Activated CD8-positive, alpha-beta memory T cell treated with anti-CD3 and anti-CD28 coated beads, Interleukin-2, amount 50 U/mL, for 4 hours (primary cell): ENCODE measurements around the gene COL26A1.
A peak's percentile ranks its signal among the peaks of the same experiment; 100 is the strongest.
"Not testable (repeated sequence)": the region's sequence is repeated elsewhere in the genome, so short reads cannot be mapped to it uniquely, and the experiment has no call there.

Experiments used
- DNase-seq: peaks from one replicate; pipeline ENCODE4 v3.0.0-alpha.2; 2020

Gene COL26A1

DNA sequence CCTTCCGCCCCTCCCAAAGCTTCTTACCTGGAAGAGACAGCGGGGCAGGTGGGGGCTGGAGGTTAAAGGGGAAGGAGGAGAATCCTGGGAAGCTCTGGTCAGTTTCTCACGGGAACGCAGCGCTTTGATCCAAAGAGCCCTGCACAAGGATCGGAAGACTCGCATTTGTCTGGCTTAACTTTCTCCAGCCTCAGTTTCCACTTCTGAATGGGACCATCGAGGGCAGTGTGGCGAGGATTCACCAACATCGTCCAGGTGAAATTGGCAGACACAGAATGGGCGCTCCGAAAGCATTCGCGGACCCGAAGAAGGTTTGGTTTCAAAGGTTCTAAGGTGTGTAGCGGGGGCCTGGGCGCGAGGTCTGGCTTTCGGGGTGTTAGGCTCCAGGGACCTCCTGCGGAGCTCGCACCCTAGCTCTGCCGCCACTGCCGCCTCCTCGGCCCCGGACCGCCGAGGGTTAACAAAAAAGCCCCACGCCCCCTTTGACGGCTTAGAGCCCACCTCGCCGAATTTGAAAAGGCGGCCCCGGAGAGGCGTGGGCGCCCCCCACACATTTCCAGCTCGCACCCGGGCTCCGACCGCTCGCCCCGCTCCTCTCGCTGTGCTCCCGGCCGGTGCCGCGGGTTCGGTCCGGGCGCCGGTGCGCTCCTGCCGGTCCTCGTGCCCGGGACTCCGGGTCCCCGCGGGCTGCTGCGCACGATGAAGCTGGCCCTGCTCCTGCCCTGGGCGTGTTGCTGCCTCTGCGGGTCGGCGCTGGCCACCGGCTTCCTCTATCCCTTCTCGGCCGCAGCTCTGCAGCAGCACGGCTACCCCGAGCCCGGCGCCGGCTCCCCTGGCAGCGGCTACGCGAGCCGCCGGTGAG is at the start of gene COL26A1:
Gene COL26A1 (plus strand): TSS at position 542 of the 862 bp plus-strand sequence. CDS start 158 bp downstream, at position 700.
- DNase-seq = no peak

- DNase-seq = peak; percentile 47
These were observed 47.3 kb upstream of the COL26A1 start for GRCh38 chr7:101315336-101315735.

DNA sequence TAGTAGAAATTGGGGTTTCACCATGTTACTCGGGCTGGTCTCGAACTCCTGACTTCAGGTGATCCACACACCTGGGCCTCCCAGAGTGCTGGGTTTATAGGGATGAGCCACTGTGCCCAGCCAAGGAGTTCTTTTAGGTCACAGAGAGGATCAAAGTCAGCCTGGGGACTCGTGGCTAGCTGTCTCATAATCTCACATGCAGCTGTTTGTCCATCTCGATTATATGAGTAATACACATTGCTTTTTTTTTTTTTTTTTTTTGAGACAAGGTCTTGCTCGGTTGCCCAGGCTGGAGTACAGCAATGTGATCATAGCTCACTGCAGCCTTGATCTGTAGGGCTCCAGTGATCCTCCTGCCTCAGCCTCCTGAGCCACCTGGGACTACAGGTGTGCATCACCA is 43.3 kb upstream of the COL26A1 start:
- DNase-seq = no peak

DNA sequence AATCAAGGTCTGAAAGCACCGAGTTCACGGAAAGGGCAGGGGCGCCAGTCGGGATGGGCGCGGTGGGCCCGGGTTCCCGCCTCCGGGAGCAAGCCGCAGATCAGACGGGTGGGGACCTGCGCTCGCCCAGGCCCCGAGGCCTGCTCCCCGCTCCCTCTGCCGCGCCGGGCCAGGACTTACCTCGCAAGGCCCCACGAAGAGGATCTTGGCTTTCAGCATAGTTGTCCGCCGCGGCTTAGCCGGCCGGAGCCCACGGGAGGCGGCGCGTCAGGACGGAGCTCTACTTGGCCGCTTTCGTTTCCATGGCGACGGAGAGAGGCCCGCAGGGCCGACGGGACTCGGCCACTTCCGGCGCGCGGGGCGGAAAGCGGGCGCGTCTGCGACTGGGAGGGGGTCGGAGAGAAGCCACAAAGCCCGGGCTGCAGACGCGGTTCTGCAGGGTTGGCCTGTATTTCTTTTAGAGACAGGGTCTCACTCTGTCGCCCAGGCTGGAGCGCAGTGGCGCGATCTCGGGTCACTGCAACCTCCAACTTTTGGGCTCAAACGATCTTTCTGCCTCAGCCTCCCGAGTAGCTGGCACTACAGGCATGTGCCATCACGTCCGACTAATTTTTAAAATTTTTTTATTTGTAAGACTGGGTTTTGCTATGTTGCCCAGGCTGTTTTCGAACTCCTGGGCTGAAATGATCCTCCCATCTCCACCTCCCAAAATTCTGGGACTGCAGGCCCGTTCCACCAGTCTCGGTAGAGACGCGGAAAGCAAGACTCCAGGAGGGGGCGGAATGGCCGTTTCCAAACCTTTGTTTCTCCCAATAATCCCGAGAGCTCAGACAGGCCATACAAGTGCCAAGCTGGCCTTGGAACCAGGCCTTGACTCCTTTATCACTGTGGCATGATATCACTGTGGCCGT is 40.9 kb upstream of the COL26A1 start, which contains the start of gene IFT22:
Gene IFT22 (minus strand): TSS at position 322 of the 911 bp plus-strand sequence. CDS start 103 bp downstream, at position 219.
- DNase-seq = peak; percentile 82

GRCh38 chr7:101328159-101328558 is 34.5 kb upstream of the COL26A1 start:
- DNase-seq = no peak

DNA sequence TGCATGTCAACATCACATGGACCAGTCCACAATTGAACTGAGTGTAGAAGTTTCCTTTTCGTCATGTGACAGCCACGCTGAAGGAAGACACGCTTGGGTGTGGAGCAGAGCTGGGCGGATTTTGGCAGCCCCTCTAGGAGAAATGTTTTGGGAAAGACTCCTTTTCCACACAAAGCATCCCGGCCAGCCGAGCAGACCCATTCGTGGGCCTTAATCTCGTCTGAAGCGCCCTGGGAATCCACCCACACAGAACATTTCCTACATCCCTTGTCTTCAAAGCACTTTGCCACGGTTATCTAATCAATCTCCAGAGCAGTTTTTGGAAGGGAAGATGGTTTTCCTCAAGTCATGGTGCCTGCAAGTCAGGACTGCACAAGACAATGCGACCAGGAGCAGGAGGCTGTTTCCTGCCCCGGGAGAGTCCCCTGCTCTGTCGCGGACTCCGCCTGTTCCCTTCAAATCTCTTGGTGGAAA is 32.6 kb upstream of the COL26A1 start:
- DNase-seq = no peak

- no peak for DNase-seq
These were observed 30.6 kb upstream of the COL26A1 start for GRCh38 chr7:101332026-101332425.

DNA sequence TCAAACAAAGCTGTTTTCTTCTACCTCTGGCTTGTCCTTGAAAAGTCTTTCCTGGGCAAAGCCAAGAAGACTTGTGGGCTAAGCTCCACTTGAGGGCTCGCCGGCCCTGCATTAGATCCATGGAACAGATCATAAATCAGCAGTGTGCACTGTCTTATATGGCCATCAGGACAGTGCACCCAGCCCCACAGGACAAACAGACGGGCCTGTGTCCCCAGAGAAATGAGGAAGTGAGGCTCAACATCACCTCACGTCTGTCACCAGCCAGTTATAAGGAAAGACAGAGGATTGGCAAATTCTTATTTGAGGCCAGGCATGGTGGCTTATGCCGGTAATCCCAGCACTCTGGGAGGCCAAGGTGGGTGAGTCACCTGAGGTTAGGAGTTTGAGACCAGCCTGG is 28.8 kb upstream of the COL26A1 start:
- no peak for DNase-seq

- no peak for DNase-seq
These were observed 22.3 kb upstream of the COL26A1 start for GRCh38 chr7:101340379-101340778.

- no peak for DNase-seq
These were observed 19.8 kb upstream of the COL26A1 start for GRCh38 chr7:101342892-101343291.

DNA sequence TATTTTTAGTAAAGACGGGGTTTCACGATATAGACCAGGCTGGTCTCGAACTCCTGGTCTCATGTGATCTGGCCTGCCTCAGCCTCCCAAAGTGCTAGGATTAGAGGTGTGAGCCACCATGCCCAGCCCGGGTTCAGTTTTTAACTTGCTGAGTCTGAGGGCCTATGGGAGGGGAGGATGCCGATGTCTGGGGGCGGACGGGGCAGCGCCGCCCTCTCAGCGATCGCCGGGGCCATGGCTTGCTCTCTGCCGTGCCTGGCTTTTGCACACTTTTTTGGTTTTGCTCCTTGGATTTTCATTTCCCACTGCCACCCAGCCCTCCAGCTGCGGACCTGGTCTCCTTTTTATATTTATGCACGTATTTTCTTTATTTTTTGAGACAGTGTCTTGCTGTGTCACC is 15.2 kb upstream of the COL26A1 start:
- no peak for DNase-seq

- DNase-seq = not testable (repeated sequence)
These were observed 14.1 kb upstream of the COL26A1 start for GRCh38 chr7:101348456-101349067.

GRCh38 chr7:101349300-101349699 is 13.4 kb upstream of the COL26A1 start:
- DNase-seq = not testable (repeated sequence)

DNA sequence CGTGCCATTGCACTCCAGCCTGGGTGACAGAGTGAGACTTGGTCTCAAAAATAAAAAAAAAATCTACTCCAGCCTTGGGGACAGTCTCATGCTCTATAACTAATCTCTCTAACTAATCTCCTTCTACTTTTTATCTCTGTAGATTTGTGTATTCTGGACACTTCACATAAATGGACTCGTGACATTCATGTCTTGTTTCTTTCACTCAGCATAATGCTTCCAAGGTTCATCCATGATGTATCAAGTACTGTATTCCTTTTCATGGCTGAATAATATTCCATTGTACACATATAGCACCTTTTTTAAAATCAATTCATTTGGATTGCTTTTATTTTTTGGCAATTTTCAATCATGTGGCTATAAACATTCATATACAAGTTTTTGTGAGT is 9.8 kb upstream of the COL26A1 start:
- DNase-seq = no peak

GRCh38 chr7:101357433-101357832 is 5.2 kb upstream of the COL26A1 start:
- DNase-seq = no peak

- no peak for DNase-seq
These were observed 590 bp downstream of the COL26A1 start for GRCh38 chr7:101363196-101363733.

GRCh38 chr7:101363734-101364374 is 1.2 kb downstream of the COL26A1 start:
- peak; percentile 70 for DNase-seq

GRCh38 chr7:101365956-101366355 is 3.3 kb downstream of the COL26A1 start:
- no peak for DNase-seq

GRCh38 chr7:101367676-101368075 is 5.0 kb downstream of the COL26A1 start:
- DNase-seq = no peak

DNA sequence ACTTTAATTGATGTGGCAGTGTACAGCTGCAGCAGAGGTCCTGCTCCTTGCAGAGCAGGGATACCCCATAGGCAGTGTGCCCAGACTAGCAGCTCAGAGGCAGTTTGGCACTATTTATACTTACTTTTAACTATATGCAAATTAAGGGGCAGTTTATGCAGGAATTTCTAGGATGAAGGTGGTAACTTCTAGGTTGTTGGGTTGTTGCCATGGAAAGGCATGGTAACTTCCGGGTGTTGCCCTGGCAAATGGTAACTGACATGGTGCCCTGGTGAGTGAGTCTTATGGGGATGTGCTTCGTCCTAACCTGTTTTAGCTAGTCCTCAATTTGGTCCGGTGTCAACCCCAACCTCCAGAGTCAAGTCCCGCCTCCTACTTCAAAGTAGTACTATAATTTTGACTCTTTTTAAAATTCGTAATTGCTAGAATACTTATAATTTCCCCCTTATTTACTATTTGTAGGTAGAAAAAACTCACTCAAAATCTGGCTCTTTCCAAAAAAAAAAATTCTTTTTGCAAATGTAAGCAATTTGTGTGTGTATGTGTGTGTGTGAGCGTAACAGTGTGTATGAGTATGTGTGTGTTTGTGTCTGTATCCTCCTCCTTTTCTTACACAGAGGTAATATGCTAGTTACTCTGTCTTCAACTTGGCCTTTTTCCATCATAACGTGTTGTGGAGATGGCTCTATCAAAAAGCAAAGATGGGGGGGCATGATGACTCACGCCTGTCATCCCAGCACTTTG is 5.9 kb downstream of the COL26A1 start:
- DNase-seq = no peak

DNA sequence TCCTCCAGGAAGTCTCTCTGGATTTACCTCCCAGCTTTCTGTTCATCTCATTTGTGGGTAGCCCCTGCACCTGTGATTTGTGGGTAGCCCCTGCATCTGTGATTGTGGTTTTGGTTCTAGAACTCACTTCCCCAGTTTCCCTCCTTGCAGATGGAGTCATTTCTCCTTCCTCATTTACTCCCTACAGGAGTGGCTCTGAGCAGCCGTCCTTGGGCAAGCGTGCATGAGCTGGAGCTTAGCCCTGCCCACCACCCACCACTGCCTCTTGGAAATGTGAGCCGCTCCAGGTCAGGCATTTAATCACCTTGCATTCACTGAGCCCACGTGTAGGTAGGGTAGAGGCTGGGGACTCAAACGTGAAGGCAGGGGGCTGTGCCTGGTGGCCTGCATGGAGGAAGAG is 8.2 kb downstream of the COL26A1 start:
- no peak for DNase-seq
